KMS-11 (cell line): ENCODE measurements around the gene TMEM106A.
"Not testable (repeated sequence)": the region's sequence is repeated elsewhere in the genome, so short reads cannot be mapped to it uniquely, and the experiment has no call there.

Source experiments
- H2AFZ ChIP-seq: fragments of 200-600 bp; sonication (generic); 2 replicates; pipeline ENCODE4 v1.6.1; 2016; ENCODE audit warnings: antibody characterized with exemption, mixed run types, low read depth
- H3K27ac ChIP-seq: fragments of 200-600 bp; sonication (generic); 2 replicates; pipeline ENCODE4 v1.6.1; 2016; ENCODE audit warnings: mild to moderate bottlenecking, mixed run types
- H3K27me3 ChIP-seq: fragments of 200-600 bp; sonication (generic); 2 replicates; pipeline ENCODE4 v1.6.1; 2017; ENCODE audit warnings: mild to moderate bottlenecking, low read depth, mixed run types, moderate library complexity; ENCODE audit not compliant: insufficient read depth
- H3K36me3 ChIP-seq: fragments of 200-600 bp; sonication (generic); 2 replicates; pipeline ENCODE4 v1.6.1; 2017; ENCODE audit warnings: mild to moderate bottlenecking, mixed run types; ENCODE audit not compliant: insufficient read depth
- H3K4me1 ChIP-seq: fragments of 200-600 bp; sonication (generic); 2 replicates; pipeline ENCODE4 v1.6.1; 2016; ENCODE audit warnings: mild to moderate bottlenecking, low read depth, mixed run types; ENCODE audit not compliant: poor library complexity, severe bottlenecking
- H3K4me2 ChIP-seq: fragments of 200-600 bp; sonication (generic); 2 replicates; pipeline ENCODE4 v1.7.0; 2016; ENCODE audit warnings: mild to moderate bottlenecking, mixed run types
- H3K4me3 ChIP-seq: fragments of 200-600 bp; sonication (generic); IDR thresholded peaks from 2 replicates; pipeline ENCODE4 v1.6.1; 2017; ENCODE audit warnings: low read depth, low read length, mixed read lengths; ENCODE audit not compliant: insufficient read depth
- H3K79me2 ChIP-seq: fragments of 200-600 bp; sonication (generic); 2 replicates; pipeline ENCODE4 v1.6.1; 2016; ENCODE audit warnings: low read depth, mixed run types; ENCODE audit not compliant: insufficient read depth
- H3K9ac ChIP-seq: fragments of 200-600 bp; sonication (generic); 2 replicates; pipeline ENCODE4 v1.6.1; 2016; ENCODE audit warnings: mild to moderate bottlenecking, mixed run types
- H4K20me1 ChIP-seq: fragments of 200-600 bp; sonication (generic); 2 replicates; pipeline ENCODE4 v1.6.1; 2016; ENCODE audit warnings: mild to moderate bottlenecking, mixed run types; ENCODE audit not compliant: insufficient read depth
- CTCF ChIP-seq: fragments of 200-600 bp; sonication (generic); conservative IDR thresholded peaks from 2 replicates; pipeline ENCODE4 v1.6.1; 2017; ENCODE audit warnings: low read depth, mild to moderate bottlenecking, antibody characterized with exemption, low read length, moderate library complexity, mixed read lengths

TMEM106A gene

GRCh38 chr17:43176119-43176570 is 35.5 kb upstream of the TMEM106A start:
- no peaks in the 10 kb centered on the region for H3K27me3 ChIP-seq
- H3K9ac ChIP-seq, result no peak overlapping the region
- H3K36me3 ChIP-seq, result no peaks in the 10 kb centered on the region
- peaks cover 31% of the 10 kb centered on the region for H3K4me1 ChIP-seq
- H4K20me1 ChIP-seq, result no peaks in the 10 kb centered on the region
- H3K4me2 ChIP-seq, result no peak overlapping the region; the same call in 1 of the 2 replicates
- TF ChIP-seq CTCF, result no peak
- H3K79me2 ChIP-seq, result peaks cover 27% of the 10 kb centered on the region; the same call in 1 of the 2 replicates
- no peak overlapping the region for H3K4me3 ChIP-seq
- H3K27ac ChIP-seq, result peak overlapping the region; percentile 13; the same call in 1 of the 2 replicates
- no peak overlapping the region for H2AFZ ChIP-seq

GRCh38 chr17:43183921-43184320 is 27.8 kb upstream of the TMEM106A start:
- Histone ChIP-seq H3K36me3 (no peaks in the 10 kb centered on the region), H3K4me3 (no peak overlapping the region), H3K4me1 (no peaks in the 10 kb centered on the region), H3K9ac (no peak overlapping the region), H4K20me1 (no peaks in the 10 kb centered on the region), H3K27me3 (no peaks in the 10 kb centered on the region), H2AFZ (no peak overlapping the region), H3K27ac (no peak overlapping the region), H3K4me2 (no peak overlapping the region), H3K79me2 (no peaks in the 10 kb centered on the region)
- TF ChIP-seq CTCF, result no peak

- H2AFZ ChIP-seq, result not testable (repeated sequence)
Observed at GRCh38 chr17:43186656-43187055, 25.0 kb upstream of the TMEM106A start.

GRCh38 chr17:43193251-43193650 is 18.4 kb upstream of the TMEM106A start:
- Histone ChIP-seq H4K20me1 (no peaks in the 10 kb centered on the region), H3K27ac (no peak overlapping the region), H3K4me1 (no peaks in the 10 kb centered on the region), H3K27me3 (no peaks in the 10 kb centered on the region), H3K4me3 (no peak overlapping the region), H3K36me3 (0 out of 2 replicates have a peak, but pooled peaks cover 6% of the 10 kb centered on the region), H3K9ac (no peak overlapping the region), H3K79me2 (no peaks in the 10 kb centered on the region), H2AFZ (no peak overlapping the region), H3K4me2 (no peak overlapping the region)
- TF ChIP-seq CTCF, result no peak

More at GRCh38 chr17:43186656-43187055, 25.0 kb upstream of the TMEM106A start:
- H3K4me3 ChIP-seq, H3K4me2 ChIP-seq, H3K4me1 ChIP-seq, H3K9ac ChIP-seq, H3K79me2 ChIP-seq, H4K20me1 ChIP-seq, H3K27me3 ChIP-seq, H3K36me3 ChIP-seq, H3K27ac ChIP-seq: not testable (repeated sequence)

- Histone ChIP-seq H3K27me3 (no peaks in the 10 kb centered on the region), H3K79me2 (no peaks in the 10 kb centered on the region), H3K4me2 (no peak overlapping the region), H3K4me1 (no peaks in the 10 kb centered on the region), H2AFZ (no peak overlapping the region), H3K4me3 (no peak overlapping the region), H3K36me3 (no peaks in the 10 kb centered on the region), H3K27ac (no peak overlapping the region), H3K9ac (no peak overlapping the region), H4K20me1 (no peaks in the 10 kb centered on the region)
- TF ChIP-seq CTCF, result no peak
Observed at GRCh38 chr17:43199633-43200032, 12.0 kb upstream of the TMEM106A start.
